Neural progenitor cell (in vitro differentiated cells): ENCODE results near the gene NPTX1.

ENCODE experiments used
- EZH2 ChIP-seq: fragments of 200-600 bp; sonication (generic); IDR thresholded peaks from 2 replicates; pipeline ENCODE4 v1.6.1; 2017; ENCODE audit warnings: antibody characterized with exemption, mild to moderate bottlenecking, moderate library complexity
- EZH2phosphoT487 ChIP-seq: fragments of 200-600 bp; sonication (generic); IDR thresholded peaks from 2 replicates; pipeline ENCODE4 v1.6.1; 2017; ENCODE audit warnings: antibody characterized with exemption
- TF ChIP-seq, protein P1 (sequence below): fragments of 200-600 bp; sonication (generic); IDR thresholded peaks from 2 replicates; pipeline ENCODE4 v1.5.1; 2017; ENCODE audit warnings: antibody characterized with exemption, mild to moderate bottlenecking

DNA sequence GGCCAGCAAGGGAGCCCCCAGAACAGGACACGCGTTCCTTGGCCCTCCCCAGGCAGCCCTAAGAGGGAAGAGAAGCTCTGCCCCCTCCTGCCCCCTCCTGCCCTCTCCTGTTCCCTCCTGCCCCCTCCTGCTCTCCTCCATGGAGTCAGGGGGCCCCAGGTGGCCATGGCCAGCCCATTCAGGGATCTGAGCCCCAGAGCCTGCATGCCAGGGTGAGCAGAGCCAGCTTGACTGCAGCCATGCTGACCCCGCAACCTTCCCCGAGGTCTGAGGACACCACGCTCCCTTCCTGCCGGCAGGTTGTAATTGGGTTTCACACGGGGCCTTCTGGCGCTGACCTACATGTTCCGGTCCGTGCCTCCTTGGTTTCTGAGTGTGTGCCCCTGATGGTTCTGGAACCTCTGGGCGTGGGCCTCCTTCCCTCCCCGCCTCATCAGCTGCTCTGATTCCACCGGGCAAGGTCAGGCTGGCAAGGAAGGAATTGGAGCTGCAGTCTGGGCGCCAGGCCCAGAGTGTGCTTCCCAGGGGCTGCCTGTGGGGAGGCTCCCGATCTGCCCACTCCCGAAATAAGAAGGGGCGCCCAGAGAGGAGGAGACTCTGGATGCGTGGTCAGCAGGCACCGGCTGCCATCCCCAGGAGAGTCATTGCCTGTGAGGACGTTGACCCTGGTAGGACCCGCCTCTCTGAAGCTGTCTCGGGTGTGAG, 23.7 kb upstream of the NPTX1 start:
- TF ChIP-seq, protein P1, sequence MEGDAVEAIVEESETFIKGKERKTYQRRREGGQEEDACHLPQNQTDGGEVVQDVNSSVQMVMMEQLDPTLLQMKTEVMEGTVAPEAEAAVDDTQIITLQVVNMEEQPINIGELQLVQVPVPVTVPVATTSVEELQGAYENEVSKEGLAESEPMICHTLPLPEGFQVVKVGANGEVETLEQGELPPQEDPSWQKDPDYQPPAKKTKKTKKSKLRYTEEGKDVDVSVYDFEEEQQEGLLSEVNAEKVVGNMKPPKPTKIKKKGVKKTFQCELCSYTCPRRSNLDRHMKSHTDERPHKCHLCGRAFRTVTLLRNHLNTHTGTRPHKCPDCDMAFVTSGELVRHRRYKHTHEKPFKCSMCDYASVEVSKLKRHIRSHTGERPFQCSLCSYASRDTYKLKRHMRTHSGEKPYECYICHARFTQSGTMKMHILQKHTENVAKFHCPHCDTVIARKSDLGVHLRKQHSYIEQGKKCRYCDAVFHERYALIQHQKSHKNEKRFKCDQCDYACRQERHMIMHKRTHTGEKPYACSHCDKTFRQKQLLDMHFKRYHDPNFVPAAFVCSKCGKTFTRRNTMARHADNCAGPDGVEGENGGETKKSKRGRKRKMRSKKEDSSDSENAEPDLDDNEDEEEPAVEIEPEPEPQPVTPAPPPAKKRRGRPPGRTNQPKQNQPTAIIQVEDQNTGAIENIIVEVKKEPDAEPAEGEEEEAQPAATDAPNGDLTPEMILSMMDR = no peak
- TF ChIP-seq EZH2phosphoT487 (no peak), EZH2 (no peak)
